Cardiac fibroblast (primary cell): ENCODE results near the gene GPR148.

ENCODE experiments used
- DNase-seq, 2 donors: peaks; one replicate each; pipeline versions ENCODE4 v3.0.0 to v3.0.0-alpha.2; 2010; ENCODE audit warnings: low read depth in 2 of 2
- H3K4me3 ChIP-seq, 2 donors: replicated peaks in 1 of 2; 1 replicate in 1 of 2; 2 replicates in 1 of 2; pipeline ENCODE4 v1.5.1; 2011; ENCODE audit warnings: low read depth in 2 of 2, low read length in 2 of 2, mild to moderate bottlenecking in 2 of 2, moderate library complexity in 1 of 2
- TF ChIP-seq, protein P1 (sequence below): IDR thresholded peaks from one replicate; pipeline ENCODE4 v1.5.1; 2011; ENCODE audit warnings: low read depth, mild to moderate bottlenecking, low read length, inconsistent platforms

The GPR148 gene

DNA sequence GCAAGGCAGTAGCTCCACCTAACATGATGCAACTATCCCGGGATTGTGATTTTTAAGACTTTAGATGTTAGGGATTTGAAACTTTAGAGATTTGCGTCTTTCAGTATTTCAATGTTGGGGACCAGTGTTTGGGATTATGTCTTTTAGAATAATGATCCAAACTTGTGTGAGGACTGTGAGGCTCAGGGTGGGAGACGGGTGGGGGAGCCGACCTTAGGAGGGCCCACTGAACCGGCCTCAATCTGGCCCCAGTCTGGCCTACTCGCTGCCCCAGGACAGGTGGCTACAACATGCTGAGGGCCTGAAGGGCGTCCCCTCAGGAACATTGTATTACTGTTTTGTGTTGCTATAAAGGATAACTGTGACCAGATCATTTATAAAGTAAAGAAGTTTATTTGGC is 37.2 kb downstream of the GPR148 start:
- no peak overlapping the region for H3K4me3 ChIP-seq
- TF ChIP-seq, protein P1, sequence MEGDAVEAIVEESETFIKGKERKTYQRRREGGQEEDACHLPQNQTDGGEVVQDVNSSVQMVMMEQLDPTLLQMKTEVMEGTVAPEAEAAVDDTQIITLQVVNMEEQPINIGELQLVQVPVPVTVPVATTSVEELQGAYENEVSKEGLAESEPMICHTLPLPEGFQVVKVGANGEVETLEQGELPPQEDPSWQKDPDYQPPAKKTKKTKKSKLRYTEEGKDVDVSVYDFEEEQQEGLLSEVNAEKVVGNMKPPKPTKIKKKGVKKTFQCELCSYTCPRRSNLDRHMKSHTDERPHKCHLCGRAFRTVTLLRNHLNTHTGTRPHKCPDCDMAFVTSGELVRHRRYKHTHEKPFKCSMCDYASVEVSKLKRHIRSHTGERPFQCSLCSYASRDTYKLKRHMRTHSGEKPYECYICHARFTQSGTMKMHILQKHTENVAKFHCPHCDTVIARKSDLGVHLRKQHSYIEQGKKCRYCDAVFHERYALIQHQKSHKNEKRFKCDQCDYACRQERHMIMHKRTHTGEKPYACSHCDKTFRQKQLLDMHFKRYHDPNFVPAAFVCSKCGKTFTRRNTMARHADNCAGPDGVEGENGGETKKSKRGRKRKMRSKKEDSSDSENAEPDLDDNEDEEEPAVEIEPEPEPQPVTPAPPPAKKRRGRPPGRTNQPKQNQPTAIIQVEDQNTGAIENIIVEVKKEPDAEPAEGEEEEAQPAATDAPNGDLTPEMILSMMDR: no peak
- no peak for DNase-seq

DNA sequence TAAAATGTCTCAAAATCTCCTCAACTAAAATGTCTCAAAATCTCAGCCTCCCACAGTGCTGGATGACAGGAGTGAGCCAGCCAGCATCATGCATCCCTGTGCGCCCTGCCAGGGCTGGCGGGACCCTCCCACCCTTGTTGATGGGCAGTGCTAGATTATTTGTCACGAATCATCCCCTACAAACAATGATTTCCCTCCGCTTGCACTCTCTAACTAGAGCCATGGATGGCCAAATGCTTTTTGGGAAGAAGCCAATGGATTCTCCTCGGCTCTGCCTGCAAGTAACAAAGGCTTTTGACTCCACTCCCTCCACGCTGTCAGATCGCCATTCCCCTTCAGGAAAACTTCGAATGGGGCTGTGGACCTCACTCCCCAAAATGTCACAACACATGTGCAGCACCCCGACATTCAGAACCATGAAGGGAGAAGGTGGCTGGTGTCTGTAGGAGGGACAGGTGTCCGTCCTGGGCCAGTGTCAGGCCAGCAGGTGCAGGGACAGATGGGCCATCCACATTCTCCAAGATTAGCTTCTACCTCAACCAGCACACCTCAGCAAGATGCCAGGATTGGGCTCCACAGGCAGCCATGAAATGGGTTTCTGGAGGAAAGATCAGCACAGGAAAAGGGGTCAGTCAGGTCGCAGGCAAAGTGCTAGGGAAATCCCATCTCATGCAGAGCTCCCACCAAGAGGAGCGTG is 38.0 kb downstream of the GPR148 start:
- no peak for DNase-seq
- TF ChIP-seq, protein P1: no peak

DNA sequence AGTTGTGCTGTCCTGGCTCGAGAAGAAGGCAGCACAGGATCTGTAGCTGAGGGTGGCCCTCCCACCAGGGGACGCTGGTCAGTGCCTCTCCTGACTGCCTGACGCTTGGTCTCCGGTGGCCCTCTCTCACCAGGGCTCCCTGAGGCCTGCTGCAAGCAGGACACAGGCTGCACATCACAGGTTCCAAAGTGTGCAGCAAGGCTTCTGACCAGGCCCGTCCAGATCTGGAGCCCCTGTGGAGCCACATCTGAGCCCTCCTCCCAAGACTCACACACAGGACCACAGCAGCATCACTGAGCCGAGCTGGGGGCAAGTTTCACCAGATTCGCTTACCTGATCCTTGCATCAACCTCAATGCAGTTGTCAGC is 38.5 kb downstream of the GPR148 start:
- H3K4me3 ChIP-seq: no peak overlapping the region
- DNase-seq: no peak
- TF ChIP-seq, protein P1: no peak

More for the DNA sequence above, 38.0 kb downstream of the GPR148 start:
- H3K4me3 ChIP-seq: no peak overlapping the region

DNA sequence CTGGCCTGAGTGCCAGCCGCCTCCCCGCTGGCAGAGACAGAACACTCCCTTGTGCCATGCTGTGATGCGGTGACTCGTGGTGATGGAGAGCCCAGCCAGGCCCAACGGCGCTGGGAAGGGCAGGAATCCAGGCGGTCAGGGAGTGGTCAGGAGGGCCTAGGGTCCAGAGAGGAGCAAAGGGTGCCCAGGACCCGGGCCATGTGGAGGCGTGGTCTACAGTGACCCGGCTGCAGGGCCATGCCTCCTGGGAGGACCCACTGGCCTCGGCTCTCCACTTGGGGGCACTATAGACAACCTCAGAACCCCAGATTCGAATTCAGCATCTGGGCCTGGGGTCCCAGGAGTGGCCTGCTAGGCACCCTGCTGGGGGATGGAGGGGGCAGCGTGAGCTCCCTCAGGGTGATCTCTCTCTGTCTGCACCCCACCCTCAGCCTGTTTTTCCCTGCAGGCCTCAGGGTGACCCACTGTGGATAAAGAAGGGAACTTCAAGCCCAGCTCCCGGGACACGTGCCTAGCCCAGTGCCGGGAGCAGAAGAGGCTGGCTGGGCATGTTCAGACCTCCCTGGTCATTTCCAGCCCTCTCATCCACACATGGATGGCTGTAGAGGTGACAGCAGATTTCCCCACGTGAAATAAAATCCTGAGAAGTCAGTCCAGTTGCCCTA is 39.5 kb downstream of the GPR148 start:
- no peak overlapping the region for H3K4me3 ChIP-seq
- TF ChIP-seq, protein P1: no peak
- no peak for DNase-seq

DNA sequence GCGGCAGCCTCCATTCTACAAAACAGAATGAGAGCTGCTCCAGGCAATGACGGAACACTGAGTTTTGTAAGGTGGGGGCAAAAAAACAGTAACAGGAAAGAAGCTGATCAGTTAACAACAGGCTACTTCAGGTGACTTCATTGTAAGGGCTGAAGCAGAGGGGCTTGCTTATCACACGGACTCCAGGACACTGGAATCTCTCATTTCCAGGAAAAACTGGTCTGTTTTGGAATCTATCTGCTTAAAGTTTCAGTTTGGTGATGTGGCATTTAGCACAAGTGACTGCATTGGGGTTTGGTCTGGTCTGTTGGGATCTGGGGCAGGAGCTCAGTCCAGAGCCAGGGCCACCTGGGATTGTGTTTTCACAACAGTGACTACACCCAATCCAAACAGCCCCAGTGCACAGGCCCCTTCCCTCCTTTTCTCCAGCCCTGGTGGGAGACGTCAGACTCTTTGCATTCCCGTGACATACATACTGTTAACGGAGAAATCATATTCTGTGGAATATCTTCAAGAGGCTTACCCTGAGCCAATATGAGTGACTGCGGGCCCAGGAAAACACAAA is 40.6 kb downstream of the GPR148 start:
- H3K4me3 ChIP-seq: no peak overlapping the region
- TF ChIP-seq, protein P1: no peak
- no peak for DNase-seq

DNA sequence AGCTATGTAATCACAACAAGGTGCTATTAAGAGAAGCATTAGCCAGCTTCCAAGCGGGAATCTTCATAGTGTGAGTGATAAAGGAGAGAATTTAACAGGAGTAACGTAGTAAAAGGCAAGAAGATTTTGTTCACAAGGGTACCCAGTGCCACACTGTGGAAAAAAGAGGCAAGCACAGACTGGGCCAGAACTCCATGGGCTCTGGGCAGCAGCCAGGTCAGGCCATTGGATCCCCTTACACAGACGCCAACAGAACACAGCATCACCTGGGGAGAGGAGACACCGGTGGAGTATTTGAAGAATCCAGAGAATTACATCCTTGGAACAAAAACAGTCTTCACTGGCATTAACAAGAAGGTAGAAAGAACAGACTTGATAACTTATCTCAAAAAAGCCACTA is 47.7 kb downstream of the GPR148 start:
- TF ChIP-seq, protein P1: no peak
- DNase-seq: no peak
- H3K4me3 ChIP-seq: no peak overlapping the region
